NCI-H226 (cell line): ENCODE measurements around the gene ADAR.
A peak's percentile ranks its signal among the peaks of the same experiment; 100 is the strongest.

ENCODE experiments used
- DNase-seq: peaks from one replicate; pipeline ENCODE4 v3.0.0-alpha.2; 2015

The ADAR gene

DNA sequence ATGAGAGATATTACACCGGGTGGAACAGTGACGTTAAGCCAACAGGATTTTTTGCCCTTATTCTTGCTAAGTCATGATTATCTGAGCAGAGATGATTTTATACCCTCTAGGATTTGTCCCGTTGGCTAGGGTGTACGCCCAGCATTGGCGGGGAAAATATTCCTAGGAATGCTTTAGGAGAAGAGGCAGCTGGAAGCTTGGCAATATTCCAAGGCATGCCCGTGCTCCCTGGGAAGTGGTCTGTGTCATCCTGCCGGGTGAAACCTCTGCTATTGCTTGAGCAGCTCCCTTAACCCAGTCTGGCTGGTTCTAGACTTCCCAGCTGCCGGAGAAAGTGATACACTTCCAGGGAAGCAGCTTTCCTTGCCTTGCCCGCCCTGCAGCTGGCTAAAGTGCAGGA, 24.2 kb downstream of the ADAR start:
- no peak for DNase-seq

DNA sequence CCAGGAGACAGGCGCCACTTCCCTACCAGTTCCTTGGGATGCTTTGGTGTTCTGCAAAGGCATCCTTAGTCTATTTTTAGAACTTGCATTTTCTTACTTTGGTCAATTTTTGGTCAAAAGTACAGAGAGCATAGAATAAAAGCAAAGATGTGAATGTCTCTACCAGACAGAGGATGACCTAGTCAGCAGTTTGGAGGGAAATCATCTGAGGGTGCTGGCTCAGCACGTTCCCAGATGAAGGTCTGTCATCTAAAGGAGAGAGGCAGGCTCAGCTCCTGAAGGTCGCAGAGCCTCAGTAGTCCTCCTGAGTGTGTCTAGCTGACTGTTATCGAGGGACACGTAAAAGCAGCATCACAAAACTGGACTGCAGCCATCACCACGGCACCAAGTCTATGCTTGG, 25.1 kb downstream of the ADAR start:
- DNase-seq, result no peak

DNA sequence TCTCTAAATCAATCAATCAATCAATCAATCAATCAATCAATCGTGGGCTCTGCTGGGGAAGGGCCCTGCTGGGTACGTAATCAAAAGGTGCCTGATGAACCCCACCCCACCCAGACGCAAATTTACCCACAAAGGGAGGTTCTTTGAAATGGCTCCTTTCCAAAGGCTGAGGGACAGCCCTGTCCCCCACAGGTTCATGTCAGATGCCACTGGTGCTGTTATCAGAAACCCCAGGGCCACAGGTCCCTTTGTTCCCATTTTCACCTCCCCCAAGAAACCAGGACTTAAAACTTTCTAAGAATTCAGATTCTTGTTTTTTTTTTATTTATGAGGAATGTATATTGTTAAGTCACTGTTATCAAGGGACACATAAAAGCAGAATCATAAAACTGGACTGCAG, 26.2 kb downstream of the ADAR start:
- no peak for DNase-seq

DNA sequence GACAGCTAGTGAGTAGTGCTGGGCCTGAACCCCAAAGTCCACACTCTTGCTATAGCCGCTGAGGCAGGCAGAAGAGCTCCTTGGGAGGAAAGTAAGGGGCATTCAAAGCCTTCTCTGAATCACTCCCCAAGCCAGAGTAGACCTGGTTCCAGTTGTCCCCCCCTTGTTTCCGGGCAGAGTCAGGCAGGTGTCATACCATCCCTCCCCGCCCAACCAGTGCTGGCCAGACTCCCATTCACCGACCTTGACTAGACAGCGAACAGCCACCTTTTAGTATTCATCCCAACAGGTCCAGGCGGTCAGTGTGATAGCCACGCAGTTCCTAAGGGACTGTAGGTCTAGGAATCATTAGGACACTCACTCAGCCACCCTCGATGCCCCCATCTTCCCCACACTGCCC, 28.6 kb downstream of the ADAR start:
- no peak for DNase-seq

DNA sequence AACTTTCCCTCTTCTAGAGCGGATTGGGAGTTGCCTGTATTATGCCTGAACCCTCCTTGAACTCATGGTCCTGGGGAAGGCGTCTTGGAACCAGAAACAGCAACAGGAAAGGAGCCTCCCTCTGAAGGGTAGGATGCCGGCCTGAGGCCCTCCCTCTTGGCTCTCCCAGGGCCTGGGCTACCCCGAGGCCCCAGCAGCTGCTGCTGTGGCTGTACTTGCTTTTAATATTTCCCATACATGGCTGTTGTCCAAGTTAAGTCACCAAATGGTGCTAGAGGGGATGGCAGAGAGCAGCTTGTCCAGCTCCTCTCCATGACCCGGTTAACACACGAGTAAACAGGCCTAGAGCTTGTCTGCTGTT, 29.9 kb downstream of the ADAR start:
- DNase-seq, result no peak

DNA sequence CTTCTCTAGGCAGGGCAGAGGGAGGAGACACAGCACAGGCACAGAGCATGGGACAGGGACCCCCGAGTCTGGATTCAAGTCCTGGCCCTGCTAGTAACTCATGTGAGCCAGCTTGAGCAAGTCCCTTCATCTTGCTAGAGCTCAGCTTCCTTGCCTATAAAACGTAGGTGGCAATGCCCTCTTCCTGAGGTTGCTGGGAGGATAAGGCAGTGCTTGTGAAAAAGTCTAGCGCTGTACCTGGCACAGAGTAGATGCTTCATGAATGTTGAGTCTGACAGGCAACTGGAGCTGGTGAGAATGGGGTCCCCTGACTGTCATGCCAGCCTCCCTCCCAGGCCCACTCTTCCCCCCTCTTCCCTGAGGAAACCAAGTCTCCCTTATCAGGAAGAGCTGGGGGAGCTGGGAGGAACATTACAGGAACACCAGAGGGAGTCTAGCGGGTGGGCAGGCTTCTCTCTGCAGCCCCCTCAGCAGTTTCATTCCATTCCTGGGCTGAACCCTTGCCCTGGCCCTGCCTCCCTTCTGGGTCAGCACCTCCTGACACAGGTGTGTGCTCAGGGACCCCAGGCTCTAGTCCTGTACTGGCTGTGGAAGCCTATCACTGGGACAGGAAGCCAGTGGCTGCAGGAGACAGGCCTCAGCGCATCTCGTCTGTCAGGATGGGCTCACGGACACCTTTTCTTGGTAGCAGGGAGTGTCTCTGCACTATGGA, 30.5 kb downstream of the ADAR start:
- DNase-seq, result no peak

DNA sequence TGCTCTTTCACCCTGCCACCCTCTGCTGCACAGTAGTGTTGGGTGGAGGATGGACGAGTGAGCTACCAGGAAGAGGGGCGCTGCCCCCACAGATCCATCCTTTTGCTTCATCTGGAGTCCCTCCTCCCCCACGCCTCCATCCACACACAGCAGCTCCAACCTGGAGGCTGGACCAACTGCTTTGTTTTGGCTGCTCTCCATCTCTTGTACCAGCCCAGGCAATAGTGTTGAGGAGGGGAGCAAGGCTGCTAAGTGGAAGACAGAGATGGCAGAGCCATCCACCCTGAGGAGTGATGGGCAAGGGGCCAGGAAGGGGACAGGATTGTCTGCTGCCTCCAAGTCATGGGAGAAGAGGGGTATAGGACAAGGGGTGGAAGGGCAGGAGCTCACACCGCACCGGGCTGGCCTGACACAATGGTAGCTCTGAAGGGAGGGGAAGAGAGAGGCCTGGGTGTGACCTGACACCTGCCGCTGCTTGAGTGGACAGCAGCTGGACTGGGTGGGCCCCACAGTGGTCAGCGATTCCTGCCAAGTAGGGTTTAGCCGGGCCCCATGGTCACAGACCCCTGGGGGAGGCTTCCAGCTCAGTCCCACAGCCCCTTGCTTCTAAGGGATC, 31.9 kb downstream of the ADAR start:
- no peak for DNase-seq

DNA sequence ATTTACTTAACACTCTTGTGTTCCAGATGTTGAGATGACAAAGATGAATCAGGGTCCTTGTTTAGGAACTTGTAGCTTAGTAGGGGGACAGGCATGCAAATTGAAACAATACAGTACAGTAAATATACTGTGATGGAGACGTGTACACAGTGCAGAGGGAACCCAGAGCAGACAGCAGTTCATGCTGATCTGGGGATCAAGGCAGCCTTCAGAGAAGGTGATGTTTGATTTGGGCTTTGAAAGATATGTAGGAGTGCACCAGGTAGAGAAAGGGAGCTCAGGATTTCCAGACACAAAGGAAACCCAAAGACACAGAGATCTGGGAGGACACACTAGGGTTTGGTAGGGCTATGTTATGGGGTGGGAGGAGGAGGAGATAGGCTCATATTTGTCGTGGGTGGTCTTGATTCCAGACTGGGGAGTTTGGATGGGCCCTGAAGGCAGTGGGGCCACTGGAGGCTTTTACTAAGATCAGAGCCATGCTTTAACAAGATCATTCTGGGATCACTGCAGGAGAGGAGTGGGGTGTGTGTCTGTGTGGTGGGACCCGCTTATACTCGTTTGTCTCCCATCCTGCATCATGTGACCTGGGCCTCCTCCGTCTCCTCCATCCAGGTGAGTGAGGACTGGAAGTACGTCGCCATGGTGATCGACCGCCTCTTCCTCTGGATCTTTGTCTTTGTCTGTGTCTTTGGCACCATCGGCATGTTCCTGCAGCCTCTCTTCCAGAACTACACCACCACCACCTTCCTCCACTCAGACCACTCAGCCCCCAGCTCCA, 32.6 kb downstream of the ADAR start:
- no peak for DNase-seq

DNA sequence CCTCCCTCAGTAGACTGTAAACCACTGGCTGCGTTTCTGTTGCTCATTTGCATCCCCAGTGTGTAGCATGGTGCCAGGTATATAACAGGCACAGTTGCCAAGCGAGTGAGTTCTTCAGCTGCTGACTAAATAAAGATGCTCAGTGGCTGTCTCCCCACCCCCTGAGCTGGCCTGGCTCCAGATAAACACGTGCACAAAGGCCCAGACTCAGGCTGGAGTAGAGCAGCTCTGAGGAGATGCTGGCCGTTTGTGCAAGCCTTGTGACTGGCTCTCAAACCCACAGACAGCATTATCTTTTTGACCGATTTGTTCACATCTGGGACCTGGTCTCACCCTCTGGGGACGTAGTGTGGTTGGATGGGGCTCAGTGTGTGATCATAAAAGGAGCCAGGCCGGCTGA, 33.3 kb downstream of the ADAR start:
- no peak for DNase-seq

DNA sequence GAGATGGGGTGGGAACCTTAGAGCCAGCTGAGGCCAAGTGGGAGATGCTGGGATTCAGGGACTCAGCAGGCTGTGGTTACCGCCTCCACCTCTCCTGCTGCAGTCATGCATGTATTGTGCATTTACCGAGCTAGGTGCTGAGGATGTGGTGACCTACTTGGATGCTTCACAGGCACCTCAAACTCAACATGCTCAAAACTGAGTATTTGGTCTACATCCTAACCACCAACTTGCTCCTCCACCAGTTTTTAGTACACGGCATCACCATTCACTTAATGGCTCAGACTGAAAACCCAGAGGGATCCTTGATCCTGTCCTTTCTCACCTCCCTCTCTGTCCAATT, 34.8 kb downstream of the ADAR start:
- no peak for DNase-seq

DNA sequence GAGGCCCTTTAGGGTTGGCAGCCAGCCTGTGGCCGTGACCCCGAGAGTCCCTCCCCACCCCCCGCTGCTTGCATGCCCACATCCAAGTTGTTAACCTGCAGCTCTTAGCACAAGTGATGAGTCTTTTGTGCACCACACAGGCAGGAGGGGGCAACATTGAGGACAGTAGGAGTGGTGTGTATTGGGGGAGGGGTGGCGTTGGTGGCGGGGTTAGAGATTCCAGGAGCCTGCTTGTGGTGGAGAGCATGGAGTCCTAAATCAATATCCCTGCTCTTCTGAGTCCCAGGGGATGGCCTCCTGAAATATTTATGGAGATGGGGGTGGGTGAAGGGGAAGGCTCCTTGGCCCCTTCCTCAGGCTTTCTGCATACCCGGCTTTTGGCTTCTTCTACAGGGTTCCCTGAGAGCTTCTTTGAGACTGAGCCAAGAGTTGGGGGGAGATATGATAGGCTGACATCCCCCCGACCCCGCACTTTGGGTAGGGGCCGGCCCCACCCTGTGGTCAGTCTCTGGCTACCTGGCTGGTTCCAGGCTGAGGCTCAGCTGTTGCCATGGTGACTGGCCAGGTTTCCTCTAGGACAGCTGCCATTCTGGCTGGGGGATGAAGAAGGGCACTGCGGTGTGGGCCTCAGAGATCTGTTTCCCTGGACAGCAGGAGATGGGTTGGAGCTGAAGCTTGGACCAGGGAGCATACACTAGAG, 35.4 kb downstream of the ADAR start:
- no peak for DNase-seq

DNA sequence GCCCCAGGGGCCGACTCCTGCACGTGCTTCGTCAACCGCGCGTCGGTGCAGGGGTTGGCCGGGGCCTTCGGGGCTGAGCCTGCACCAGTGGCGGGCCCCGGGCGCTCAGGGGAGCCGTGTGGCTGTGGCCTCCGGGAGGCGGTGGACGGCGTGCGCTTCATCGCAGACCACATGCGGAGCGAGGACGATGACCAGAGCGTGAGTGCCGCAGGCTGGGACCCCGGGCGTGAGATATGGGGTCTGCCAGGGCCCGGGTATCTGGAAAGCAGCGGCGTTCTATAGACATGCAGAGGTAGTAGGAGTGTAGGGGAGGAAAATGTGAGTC, 36.1 kb downstream of the ADAR start:
- DNase-seq, result no peak

DNA sequence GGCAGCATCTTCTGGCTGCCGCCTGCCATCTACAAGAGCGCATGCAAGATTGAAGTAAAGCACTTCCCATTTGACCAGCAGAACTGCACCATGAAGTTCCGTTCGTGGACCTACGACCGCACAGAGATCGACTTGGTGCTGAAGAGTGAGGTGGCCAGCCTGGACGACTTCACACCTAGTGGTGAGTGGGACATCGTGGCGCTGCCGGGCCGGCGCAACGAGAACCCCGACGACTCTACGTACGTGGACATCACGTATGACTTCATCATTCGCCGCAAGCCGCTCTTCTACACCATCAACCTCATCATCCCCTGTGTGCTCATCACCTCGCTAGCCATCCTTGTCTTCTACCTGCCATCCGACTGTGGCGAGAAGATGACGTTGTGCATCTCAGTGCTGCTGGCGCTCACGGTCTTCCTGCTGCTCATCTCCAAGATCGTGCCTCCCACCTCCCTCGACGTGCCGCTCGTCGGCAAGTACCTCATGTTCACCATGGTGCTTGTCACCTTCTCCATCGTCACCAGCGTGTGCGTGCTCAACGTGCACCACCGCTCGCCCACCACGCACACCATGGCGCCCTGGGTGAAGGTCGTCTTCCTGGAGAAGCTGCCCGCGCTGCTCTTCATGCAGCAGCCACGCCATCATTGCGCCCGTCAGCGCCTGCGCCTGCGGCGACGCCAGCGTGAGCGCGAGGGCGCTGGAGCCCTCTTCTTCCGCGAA, 36.6 kb downstream of the ADAR start:
- DNase-seq, result no peak

DNA sequence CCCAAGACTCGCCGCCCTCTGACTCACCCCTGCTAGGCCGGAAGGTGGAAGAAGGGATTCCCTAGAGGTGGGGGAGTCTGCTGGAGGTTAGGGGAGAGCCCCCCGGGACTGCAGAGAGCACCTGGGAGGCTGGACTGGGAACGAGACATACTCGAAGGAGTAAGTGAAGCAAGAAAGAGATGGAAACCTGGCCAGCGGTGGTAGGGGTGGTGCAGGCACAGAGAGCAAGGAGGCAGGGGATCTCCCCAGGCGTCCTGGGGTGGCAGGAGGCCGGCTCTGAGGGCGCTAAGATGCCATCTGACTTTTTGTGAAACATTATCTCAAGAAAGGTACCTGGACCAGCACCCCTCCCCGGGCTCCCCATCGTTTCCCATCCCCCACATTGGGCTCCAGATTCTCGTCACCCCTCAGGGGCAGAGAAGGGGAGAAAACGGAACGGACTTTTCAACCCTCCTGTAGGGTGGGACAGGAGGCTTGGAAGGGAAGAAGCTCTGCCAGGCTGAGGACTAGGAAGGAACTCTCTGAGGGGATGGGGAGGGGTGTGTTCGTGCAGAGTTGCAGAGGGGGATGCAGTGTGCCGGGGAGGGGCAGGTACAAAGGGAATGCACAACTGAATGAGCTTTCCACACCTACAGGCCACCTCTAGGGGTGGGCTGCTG, 39.7 kb downstream of the ADAR start:
- DNase-seq, result no peak

DNA sequence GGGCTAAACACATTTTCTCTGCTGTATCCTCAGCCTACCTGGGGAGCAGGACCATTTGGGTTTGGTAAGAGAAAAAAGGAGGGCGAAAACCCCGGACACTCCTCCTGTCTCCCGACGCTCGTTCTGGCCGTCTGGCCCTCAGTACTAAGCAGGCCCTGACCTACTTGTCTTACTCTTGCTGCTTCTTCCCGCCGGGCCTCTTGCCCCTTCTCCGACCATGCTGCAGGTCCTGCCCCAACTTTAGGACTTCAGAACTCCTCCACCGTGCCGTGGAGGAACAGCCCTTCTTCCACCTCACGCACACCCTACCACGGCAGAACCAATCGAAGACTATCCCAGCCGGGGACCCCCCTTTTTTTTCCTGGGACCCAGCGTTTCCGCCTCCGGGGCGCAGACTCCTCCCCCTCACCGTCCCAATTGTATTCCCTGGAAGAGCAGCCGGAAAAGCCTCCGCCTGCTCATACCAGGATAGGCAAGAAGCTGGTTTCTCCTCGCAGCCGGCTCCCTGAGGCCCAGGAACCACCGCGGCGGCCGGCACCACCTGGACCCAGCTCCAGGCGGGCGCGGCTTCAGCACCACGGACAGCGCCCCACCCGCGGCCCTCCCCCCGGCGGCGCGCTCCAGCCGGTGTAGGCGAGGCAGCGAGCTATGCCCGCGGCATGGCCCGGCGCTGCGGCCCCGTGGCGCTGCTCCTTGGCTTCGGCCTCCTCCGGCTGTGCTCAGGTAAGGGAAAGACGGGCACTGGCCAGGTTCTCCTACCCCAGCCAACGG, 40.4 kb downstream of the ADAR start, which contains the start of gene CHRNB2:
Gene CHRNB2, plus strand, starts transcription at position 393 of the 771 bp plus-strand sequence. Its CDS starts 267 bp downstream, at position 660.
- DNase-seq, result peak; percentile 75

DNA sequence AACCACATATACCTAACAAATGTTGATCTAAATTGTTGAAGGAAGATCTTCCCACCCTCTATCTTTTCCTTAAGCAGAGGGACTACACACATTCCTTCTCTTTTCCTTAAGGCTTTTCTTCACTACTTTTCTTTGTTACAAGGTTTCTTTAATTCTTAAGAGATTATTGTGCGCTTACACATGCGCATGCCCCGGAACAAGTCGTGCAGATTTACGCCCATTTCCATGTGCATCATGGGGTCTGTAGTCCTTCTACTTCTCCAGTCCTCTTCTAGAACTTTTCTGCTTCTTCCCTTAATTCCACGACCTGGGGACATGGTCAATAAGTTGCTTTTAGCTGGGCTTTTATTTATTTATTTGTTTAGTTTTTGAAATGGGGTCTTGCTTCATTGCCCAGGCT, 42.1 kb downstream of the ADAR start:
- no peak for DNase-seq

DNA sequence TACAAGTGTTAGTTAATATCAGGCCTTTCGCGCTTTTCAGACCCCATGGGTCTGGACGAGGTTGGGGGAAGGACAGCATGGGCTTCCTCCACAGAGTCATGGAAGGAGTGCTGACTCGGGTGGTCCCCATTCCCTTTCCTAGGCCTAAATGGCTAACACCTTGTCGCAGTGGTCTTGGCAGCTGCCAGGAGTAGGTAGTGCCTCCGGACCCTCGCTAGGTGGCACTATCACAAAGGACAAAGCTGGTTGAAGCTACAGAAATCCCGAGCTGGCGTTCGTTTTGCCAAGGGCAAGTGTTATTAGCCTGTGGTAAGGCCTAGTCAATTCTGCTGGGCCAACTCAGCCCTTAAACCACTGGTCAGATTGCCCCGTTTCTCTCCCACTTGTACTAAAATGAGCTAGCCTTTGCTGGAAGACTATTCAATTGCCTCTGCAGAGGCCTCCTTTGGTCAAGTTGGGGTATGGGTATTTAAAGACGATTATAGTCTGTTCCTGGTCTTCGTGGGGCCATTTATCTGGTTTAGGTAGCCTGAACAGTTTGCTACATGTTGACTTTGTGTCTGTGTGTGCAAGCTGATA, 48.4 kb downstream of the ADAR start:
- DNase-seq, result peak; percentile 71

DNA sequence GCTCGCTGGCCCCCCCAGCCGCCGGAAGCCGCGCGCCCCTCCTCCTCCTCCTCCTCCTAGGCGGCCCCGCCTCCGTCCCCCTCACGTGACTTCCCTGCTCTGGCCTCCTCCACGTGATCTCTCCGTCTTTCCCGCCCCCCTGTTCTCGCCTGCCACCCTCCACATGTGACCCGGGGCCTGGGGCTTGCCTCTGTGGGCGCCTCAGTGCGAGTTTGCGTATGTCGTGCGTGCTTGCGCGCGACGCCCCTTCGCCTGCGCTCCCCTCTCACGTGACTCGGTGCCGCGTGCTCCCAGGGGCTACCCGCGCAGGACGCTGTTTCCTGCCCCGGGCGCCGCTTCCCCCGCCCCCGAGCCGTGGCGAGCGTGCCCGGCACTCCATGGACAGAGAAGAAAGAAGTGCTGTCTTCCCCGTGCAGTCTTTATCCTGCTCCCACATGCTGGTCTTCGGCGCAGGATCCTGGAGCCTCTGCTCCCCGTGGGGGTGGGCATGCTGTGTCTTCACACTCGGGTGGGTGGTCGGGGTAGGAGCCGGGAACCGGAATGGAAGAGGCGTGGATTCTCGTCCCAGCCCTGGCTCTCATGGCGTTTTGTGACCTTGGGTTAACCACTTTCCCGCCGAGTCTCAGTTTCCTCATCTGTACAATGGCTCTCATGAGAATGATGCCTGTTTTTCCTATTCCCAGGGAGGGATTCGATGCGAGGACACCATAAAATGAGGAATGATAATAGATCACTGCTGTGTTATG, 49.1 kb downstream of the ADAR start:
- DNase-seq, result peak; percentile 99

DNA sequence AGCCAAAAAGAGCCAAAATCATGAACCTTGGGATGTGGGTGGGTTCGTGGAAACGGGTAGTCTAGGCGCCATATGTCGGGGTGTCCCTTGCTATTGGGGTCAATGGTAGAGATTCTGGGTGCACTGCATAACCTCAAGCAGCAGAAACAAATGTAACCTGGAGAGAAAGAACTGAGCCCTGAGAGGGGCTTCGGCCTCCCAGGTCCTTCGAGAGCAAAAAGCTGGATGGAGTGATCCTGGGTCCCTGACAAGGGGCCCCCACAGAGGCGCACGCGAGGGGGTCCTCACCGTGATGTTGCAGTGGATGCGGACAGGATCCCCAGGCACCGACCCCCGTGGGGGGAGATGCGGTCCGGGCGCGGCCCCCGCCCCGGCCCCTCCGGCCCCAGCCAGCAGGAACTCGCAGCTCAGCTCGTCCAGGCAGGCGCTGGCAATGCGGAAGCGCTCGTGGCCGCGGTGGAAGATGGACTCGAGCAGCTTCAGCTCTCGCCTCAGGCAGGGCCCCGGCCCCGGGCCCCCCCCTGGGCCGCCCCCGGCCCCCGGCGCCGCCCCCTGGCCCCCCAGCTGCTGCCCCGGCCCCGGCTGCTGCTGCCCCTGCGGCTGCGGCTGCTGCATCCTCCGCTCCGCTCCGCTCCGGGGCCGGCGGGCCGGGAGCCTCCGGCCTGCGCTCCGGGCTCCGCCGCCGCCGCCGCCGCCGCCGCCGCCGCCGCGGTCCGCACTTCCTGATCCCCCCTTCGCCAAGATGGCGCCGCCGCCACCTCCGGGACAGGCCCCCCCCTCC, 49.9 kb downstream of the ADAR start, which contains the start of gene UBE2Q1:
Gene UBE2Q1, minus strand, starts transcription at position 724 of the 781 bp plus-strand sequence. Its CDS starts 109 bp downstream, at position 615.
- no peak for DNase-seq
